Liver (tissue), 9 donors: ENCODE data around the gene PPP4C. TPM values are rescaled to one million over a fixed set of nuclear protein-coding genes. Genes with fewer than 3 reads are reported as not detected.

Experiments
- DNase-seq: peaks from one replicate; pipeline ENCODE4 v3.0.0-alpha.2; 2017; ENCODE audit warnings: low spot score
- H3K27ac ChIP-seq, 2 donors: one replicate each; pipeline ENCODE4 v1.7.0; 2013; ENCODE audit warnings: inconsistent platforms in 2 of 2, low read length in 2 of 2, control low read depth in 1 of 2, low read depth in 1 of 2, mild to moderate bottlenecking in 1 of 2
- H3K27me3 ChIP-seq, 4 donors: one replicate each; pipeline versions ENCODE4 v1.6.1 to v1.7.0; 2013; ENCODE audit warnings: low read length in 3 of 4, inconsistent platforms in 1 of 4, mild to moderate bottlenecking in 1 of 4, moderate library complexity in 1 of 4; ENCODE audit not compliant: control insufficient read depth in 4 of 4, insufficient read depth in 4 of 4
- H3K36me3 ChIP-seq, 4 donors: one replicate each; pipeline versions ENCODE4 v1.6.1 to v1.7.0; 2013; ENCODE audit warnings: low read length in 3 of 4, mild to moderate bottlenecking in 3 of 4, low read depth in 1 of 4, moderate library complexity in 1 of 4; ENCODE audit not compliant: control insufficient read depth in 4 of 4, insufficient read depth in 3 of 4
- H3K4me1 ChIP-seq, 4 donors: one replicate each; pipeline versions ENCODE4 v1.6.1 to v1.7.0; 2013; ENCODE audit warnings: low read length in 3 of 4, mild to moderate bottlenecking in 3 of 4, moderate library complexity in 1 of 4; ENCODE audit not compliant: control insufficient read depth in 4 of 4, insufficient read depth in 4 of 4
- H3K4me3 ChIP-seq, 3 donors: one replicate each; pipeline versions ENCODE4 v1.6.1 to v1.7.0; 2013; ENCODE audit warnings: low read length in 3 of 3, control low read depth in 1 of 3, low read depth in 1 of 3, mild to moderate bottlenecking in 1 of 3
- H3K9ac ChIP-seq, 2 donors: one replicate each; pipeline ENCODE4 v1.7.0; 2013; ENCODE audit warnings: low read length in 2 of 2, mild to moderate bottlenecking in 2 of 2, moderate library complexity in 2 of 2, control low read depth in 1 of 2, low read depth in 1 of 2
- H3K9me3 ChIP-seq, 4 donors: one replicate each; pipeline versions ENCODE4 v1.6.1 to v1.7.0; 2013; ENCODE audit warnings: low read length in 3 of 4; ENCODE audit not compliant: control insufficient read depth in 4 of 4
- CTCF ChIP-seq: fragments of 150-350 bp; IDR thresholded peaks from 2 replicates; pipeline ENCODE4 v1.5.1; 2017; ENCODE audit warnings: improper control_type of control experiment, low read depth, low read length; ENCODE audit not compliant: missing input control
- FOXA1 ChIP-seq: IDR thresholded peaks from 2 replicates; pipeline ENCODE4 v1.6.1; 2016; ENCODE audit warnings: antibody characterized with exemption
- GABPA ChIP-seq, 2 donors: IDR thresholded peaks in 1 of 2; conservative IDR thresholded peaks in 1 of 2; 2 replicates each; pipeline ENCODE4 v1.6.1; 2016; ENCODE audit warnings: antibody characterized with exemption in 2 of 2, mild to moderate bottlenecking in 1 of 2, moderate library complexity in 1 of 2
- HNF4A ChIP-seq, 2 donors: conservative IDR thresholded peaks; 2 replicates each; pipeline ENCODE4 v1.6.1; 2016; ENCODE audit warnings: antibody characterized with exemption in 2 of 2, mild to moderate bottlenecking in 2 of 2
- HNF4G ChIP-seq: IDR thresholded peaks from 2 replicates; pipeline ENCODE4 v1.6.1; 2016; ENCODE audit warnings: antibody characterized with exemption
- JUND ChIP-seq, 2 donors: IDR thresholded peaks; 2 replicates each; pipeline ENCODE4 v1.6.1; 2016; ENCODE audit warnings: antibody characterized with exemption in 2 of 2
- NR2F2 ChIP-seq: IDR thresholded peaks from 2 replicates; pipeline ENCODE4 v1.6.1; 2016; ENCODE audit warnings: antibody characterized with exemption
- RAD21 ChIP-seq, 2 donors: IDR thresholded peaks; 2 replicates each; pipeline ENCODE4 v1.6.1; 2016; ENCODE audit warnings: antibody characterized with exemption in 2 of 2, mild to moderate bottlenecking in 2 of 2
- RXRA ChIP-seq, 2 donors: IDR thresholded peaks; 2 replicates each; pipeline ENCODE4 v1.6.1; 2017 to 2018; ENCODE audit warnings: antibody characterized with exemption in 2 of 2, mild to moderate bottlenecking in 1 of 2
- SP1 ChIP-seq: IDR thresholded peaks from 2 replicates; pipeline ENCODE4 v1.6.1; 2018; ENCODE audit warnings: antibody characterized with exemption, mild to moderate bottlenecking
- YY1 ChIP-seq: IDR thresholded peaks from 2 replicates; pipeline ENCODE4 v1.6.1; 2016; ENCODE audit warnings: antibody characterized with exemption, mild to moderate bottlenecking
- ZBTB33 ChIP-seq: IDR thresholded peaks from 2 replicates; pipeline ENCODE4 v1.6.1; 2016; ENCODE audit warnings: antibody characterized with exemption
- WGBS: extraction: QIAGEN DNeasy Blood & Tissue Kit; methylation state at CpG from one replicate; pipeline ENCODE4 v1.1.7; 2013; 5-methylcytosine and 5-hydroxymethylcytosine counted together
- polyA plus RNA-seq, 2 donors: library from polyadenylated mRNA; stranded (reverse) in 1 of 2; unstranded in 1 of 2; fragments of 200-250 nt in 1 of 2; fragments of >200 nt in 1 of 2; fragmentation: Nextera tagmentation in 1 of 2; extraction: Ambion mirVana in 1 of 2; gene quantifications; one replicate each; pipeline versions ENCODE4 v1.2.1 to v1.2.3, GENCODE V29; 2013 to 2015
- total RNA-seq, 2 donors: library from RNA; depleted of rRNA; stranded (reverse); fragments of >200 nt; gene quantifications; one replicate each; pipeline ENCODE4 v1.2.3, GENCODE V29; 2014
- TF ChIP-seq, protein P1 (sequence below): IDR thresholded peaks from 2 replicates; pipeline ENCODE4 v1.6.1; 2016; ENCODE audit warnings: antibody characterized with exemption
- TF ChIP-seq, protein P2 (sequence below): IDR thresholded peaks from 2 replicates; pipeline ENCODE4 v1.6.1; 2016; ENCODE audit warnings: antibody characterized with exemption
- donor health status: healthy.
- donor health status: healthy.
- donor health status: healthy.
- donor health status: healthy.
- donor health status: healthy.

PPP4C gene
- total and polyA plus RNA-seq, 4 donors, result 49.7 to 79.6 (median 62.5) TPM

DNA sequence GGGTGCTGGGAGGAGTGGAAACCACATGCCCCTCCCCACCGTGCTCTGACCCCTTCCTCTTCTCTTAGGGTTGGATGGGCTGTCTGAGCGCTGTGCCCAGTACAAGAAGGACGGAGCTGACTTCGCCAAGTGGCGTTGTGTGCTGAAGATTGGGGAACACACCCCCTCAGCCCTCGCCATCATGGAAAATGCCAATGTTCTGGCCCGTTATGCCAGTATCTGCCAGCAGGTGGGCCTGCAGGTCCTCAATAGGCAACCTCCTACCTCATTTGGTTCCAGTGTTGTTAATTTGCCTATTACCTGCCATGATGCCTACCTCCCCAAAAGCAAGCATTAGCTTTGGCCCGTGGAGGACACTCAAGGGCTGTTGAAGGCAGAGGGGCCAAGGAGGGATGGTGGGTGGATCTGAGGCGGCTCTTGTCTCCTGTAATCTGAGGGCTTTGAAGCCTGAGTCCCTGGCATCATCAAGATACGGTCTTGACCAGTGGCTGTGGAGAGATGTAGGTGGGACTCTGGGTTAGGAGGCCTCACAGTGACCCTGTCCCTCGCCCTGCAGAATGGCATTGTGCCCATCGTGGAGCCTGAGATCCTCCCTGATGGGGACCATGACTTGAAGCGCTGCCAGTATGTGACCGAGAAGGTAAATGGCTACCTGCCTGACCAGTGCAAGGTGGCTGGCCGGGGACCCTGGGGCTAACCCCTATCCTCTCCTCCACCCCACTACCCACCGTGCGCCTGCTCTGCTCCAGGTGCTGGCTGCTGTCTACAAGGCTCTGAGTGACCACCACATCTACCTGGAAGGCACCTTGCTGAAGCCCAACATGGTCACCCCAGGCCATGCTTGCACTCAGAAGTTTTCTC lies 6.8 kb upstream of the PPP4C start:
- Histone ChIP-seq H3K4me1 (peaks cover 0 to 29% (median 10%) of the 10 kb centered on the region in 4 donors), H3K27me3 (no peaks in the 10 kb centered on the region), H3K36me3 (peaks cover 14 to 38% (median 35%) of the 10 kb centered on the region in 4 donors), H3K9me3 (no peaks in the 10 kb centered on the region), H3K4me3 (no peak overlapping the region), H3K9ac (no peak overlapping the region), H3K27ac (no peak overlapping the region)
- TF ChIP-seq GABPA (IDR thresholded peaks at IDR 0.05 in 1 of 2, conservative IDR thresholded peaks at IDR 0.05 in 1 of 2), result no peak
- TF ChIP-seq RAD21 (IDR thresholded peaks at IDR 0.05), result peak in 1 of 2 donors; percentile 55
- TF ChIP-seq CTCF, result peak; percentile 30
- TF ChIP-seq, protein P1, sequence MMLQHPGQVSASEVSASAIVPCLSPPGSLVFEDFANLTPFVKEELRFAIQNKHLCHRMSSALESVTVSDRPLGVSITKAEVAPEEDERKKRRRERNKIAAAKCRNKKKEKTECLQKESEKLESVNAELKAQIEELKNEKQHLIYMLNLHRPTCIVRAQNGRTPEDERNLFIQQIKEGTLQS, result no peak
- 87% methylated on average over 17 of the region's 17 CpGs for WGBS
- no peak for DNase-seq

GRCh38 chr16:30069611-30070462 lies 6.0 kb upstream of the PPP4C start:
- Histone ChIP-seq H3K27ac (no peak overlapping the region), H3K9me3 (no peaks in the 10 kb centered on the region), H3K9ac (no peak overlapping the region), H3K27me3 (no peaks in the 10 kb centered on the region), H3K36me3 (peaks cover 14 to 38% (median 35%) of the 10 kb centered on the region in 4 donors), H3K4me1 (peaks cover 0 to 29% (median 11%) of the 10 kb centered on the region in 4 donors), H3K4me3 (no peak overlapping the region)
- DNase-seq, result no peak
- 87% methylated on average over 31 of the region's 31 CpGs for WGBS
- TF ChIP-seq JUND (IDR thresholded peaks at IDR 0.05), result no peak
- no peak for TF ChIP-seq HNF4A (conservative IDR thresholded peaks at IDR 0.05)
- TF ChIP-seq, protein P2, sequence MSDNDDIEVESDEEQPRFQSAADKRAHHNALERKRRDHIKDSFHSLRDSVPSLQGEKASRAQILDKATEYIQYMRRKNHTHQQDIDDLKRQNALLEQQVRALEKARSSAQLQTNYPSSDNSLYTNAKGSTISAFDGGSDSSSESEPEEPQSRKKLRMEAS, result no peak
- TF ChIP-seq FOXA1, result no peak
- TF ChIP-seq RXRA (IDR thresholded peaks at IDR 0.05), result no peak
- TF ChIP-seq HNF4G, result no peak
- TF ChIP-seq SP1, result no peak
- TF ChIP-seq, protein P1, result no peak
- TF ChIP-seq YY1, result no peak
- TF ChIP-seq ZBTB33, result no peak
- TF ChIP-seq NR2F2, result no peak
